HG03064 (cell line): ENCODE measurements around the gene SEBOX.

Experiments
- ATAC-seq: cut with Tn5 transposase; IDR thresholded peaks from one replicate; pipeline ENCODE4 v1.9.1; 2021; ENCODE audit warnings: low read depth; ENCODE audit not compliant: unreplicated experiment

Gene SEBOX

GRCh38 chr17:28394337-28395116, 29.5 kb upstream of the SEBOX start:
- ATAC-seq: no peak

DNA sequence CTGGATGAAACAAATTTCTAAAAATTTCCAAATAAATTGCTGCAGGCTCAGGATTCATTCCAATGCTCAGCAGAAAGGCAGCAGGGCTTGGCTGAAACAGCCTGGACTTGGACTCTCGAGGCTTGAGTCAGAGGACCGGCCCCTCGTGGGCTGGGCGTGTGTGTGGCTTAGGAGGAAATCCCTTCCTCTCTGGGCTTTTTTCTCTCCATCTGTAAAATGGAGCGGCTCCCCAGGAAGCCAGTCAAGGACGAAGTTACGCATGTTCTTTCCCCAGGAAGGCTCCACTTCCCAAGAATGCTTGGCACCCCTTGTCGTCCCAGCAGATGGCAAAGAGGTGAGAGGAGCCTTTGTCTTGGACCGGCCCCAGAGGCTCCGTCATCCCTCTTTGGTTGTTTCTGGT, 27.5 kb upstream of the SEBOX start:
- no peak for ATAC-seq

DNA sequence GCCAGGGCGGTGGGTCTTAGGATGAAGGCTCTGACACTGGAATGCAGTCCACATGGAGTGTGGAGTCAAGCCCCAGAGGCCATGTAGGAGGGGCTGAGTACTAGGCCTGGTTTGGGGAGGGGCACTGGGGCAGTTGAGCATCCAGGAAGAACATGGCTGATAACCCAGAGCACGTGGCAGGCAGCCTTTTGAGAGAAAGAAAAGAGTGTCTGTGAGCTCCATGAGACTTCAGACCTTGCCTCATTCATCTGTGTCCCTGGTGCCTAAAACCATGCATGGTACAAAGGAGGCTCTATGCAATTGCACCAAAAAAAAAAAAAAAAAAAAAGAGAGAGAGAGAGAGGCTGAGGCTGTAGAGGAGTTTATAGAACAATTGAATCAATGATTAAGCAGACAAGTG, 26.4 kb upstream of the SEBOX start:
- no peak for ATAC-seq

GRCh38 chr17:28390984-28391383, 26.0 kb upstream of the SEBOX start:
- ATAC-seq: no peak

DNA sequence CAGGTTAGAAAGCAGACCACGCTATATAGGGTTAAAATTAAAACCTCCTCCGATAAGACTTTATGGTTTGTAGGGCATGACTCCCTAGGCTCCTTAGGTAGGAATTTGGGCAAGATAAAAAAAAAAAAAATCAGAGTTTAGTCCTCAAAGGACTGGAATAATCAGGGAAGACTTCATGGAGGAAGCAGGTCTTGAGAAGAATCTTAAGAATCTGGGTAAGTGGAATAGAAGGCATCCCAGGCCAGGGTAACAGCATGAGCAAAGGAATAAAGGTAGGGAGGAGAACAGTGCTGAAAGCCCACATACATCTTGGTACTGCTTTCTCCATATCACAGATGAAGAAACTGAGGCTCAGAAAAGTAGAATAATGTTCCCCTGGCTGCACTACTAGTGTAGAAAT, 25.6 kb upstream of the SEBOX start:
- no peak for ATAC-seq

DNA sequence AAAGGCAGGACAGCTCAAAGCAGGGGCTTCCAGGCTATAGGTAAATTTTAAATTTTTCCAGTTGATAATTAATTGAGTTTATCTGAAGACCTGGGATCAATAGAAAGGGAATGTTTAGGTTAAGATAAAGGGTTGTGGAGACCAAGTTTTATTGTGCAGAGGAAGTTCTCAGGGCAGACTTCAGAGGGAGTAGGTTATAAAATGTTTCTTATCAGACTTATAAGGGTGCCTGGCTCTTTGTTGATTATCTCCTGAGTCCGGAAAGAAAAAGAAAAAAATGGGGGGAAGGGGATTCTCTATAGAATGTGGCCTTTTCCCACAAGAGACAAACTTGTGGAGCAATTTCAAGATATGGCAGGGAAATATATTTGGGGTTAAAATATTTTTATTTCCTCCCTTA, 25.1 kb upstream of the SEBOX start:
- ATAC-seq: no peak

DNA sequence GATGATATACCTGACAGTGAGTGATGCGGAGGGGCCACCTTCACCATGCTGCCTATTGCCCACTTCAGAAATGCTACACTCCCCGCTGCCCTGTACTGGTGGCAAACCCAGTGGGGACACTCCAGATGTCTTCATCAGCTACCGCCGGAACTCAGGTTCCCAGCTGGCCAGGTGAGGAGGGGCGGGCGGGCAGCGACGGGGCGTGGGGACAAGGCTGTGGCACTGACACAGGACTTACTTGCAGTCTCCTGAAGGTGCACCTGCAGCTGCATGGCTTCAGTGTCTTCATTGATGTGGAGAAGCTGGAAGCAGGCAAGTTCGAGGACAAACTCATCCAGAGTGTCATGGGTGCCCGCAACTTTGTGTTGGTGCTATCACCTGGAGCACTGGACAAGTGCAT, 23.1 kb upstream of the SEBOX start:
- no peak for ATAC-seq

GRCh38 chr17:28386391-28386790, 21.4 kb upstream of the SEBOX start:
- no peak for ATAC-seq

GRCh38 chr17:28385406-28385805, 20.4 kb upstream of the SEBOX start:
- ATAC-seq: no peak

GRCh38 chr17:28385037-28385400, 20.0 kb upstream of the SEBOX start:
- ATAC-seq: no peak

DNA sequence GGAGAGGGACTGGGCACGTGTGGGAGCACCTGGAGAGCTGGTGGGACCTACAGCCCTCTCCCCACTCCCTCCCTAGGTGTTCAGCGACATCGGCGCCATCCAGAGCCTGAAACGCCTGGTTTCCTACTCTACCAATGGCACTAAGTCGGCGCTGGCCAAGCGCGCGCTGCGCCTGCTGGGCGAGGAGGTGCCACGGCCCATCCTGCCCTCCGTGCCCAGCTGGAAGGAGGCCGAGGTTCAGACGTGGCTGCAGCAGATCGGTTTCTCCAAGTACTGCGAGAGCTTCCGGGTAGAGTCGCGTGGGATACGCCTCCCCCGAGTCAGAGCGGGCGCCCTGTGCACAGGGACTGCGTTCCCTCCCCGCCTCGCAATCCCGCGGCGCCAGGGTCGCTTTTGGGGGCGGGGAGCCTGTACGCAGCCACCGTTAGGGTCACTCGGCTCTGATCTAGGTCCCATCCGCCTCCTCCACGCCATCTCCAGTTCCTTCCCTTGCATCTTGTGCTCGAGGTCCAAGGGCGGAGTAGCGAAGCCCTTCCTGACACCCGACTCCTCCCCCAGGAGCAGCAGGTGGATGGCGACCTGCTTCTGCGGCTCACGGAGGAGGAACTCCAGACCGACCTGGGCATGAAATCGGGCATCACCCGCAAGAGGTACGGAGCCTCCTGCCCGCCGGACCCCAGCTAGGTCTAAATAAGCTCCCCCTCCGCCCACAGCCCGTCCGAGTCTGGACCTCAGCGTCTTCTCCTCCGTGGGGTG, 19.5 kb upstream of the SEBOX start:
- ATAC-seq: no peak

DNA sequence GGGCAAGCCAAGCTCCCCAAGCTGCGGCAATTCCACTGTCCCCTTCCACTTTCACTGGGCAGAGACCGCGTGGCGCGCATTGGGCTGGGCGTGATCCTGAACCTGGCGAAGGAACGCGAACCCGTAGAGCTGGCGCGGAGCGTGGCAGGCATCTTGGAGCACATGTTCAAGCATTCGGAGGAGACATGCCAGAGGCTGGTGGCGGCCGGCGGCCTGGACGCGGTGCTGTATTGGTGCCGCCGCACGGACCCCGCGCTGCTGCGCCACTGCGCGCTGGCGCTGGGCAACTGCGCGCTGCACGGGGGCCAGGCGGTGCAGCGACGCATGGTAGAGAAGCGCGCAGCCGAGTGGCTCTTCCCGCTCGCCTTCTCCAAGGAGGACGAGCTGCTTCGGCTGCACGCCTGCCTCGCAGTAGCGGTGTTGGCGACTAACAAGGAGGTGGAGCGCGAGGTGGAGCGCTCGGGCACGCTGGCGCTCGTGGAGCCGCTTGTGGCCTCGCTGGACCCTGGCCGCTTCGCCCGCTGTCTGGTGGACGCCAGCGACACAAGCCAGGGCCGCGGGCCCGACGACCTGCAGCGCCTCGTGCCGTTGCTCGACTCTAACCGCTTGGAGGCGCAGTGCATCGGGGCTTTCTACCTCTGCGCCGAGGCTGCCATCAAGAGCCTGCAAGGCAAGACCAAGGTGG, 16.3 kb upstream of the SEBOX start:
- ATAC-seq: no peak

DNA sequence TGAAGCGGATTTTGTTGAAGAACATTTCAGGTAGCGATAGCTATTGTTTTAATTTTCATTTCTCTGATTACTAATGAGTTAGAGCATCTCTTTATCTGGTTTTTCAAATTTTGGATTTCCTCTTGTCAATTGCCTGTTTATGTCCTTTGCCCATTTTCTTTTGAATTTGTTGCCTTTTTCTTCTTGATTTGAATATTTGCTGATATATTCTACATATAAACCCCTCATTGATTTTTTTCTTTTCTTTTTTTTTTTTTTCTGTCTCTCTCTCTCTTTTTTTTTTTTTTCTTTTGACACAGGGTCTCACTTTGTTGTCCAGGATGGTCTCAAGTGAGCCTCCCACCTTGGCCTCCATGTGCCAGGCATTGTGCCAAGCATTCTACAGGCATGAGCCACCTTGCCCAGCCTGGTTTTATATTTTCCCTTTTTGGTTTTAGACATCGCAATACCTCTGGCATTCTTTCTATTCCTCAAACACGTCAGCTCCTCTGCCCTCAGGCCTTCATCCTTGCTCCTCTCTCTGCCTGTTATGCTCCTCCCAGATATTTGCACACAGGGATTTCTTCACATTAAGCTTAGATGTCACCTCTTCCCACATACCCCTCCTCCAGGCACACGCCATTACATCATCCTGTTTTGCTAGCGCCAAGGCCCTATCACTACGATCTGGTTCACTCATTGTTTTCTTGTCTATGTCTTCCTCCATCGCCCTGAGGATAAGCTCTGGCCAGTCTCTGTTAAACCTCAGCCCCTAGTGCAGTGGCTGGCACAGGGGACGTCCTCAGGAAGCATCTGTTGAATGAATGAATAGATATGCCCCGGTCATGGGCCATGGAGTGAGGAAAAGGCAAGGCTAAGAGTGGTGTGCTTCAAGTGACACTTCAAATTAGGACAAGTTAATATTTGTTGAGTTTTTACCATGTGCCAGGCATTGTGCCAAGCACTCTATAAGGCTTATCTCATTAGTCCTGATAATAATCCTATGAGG, 15.1 kb upstream of the SEBOX start:
- no peak for ATAC-seq

- ATAC-seq: no peak
Observed at GRCh38 chr17:28372945-28373274, 7.9 kb upstream of the SEBOX start.

DNA sequence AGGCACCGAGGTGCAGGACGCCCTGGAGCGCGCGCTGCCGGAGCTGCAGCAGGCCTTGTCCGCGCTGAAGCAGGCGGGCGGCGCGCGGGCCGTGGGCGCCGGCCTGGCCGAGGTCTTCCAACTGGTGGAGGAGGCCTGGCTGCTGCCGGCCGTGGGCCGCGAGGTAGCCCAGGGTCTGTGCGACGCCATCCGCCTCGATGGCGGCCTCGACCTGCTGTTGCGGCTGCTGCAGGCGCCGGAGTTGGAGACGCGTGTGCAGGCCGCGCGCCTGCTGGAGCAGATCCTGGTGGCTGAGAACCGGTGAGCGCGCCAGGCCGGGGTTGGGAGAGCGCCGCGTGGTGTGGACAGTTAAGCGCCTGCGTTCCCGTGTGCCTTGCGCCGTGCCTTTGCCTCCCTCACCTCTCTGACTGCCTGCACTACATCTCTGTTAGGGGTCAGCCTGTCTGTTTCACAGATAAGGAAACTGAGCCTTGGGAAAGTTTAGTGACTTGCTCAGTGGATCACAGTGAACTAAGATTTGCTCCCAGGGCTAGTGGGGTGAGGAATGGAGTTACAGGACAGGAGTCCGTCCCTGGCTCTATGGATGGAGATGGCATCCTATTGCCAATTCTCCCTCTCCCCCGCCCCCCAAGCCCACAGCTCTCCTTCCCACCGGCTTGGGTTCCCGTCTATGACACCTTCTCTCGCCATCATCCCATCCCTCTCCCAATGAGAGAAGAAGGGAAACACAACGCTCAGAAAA, 7.4 kb upstream of the SEBOX start:
- peak; percentile 3 for ATAC-seq

- peak; percentile 74 for ATAC-seq
Observed at GRCh38 chr17:28371245-28372202, 6.5 kb upstream of the SEBOX start, which contains the start of gene SARM1. SARM1 (plus strand) TSS chr17:28371694; CDS start chr17:28372033, 339 bp downstream.

GRCh38 chr17:28370744-28371103, 5.7 kb upstream of the SEBOX start:
- ATAC-seq: no peak

DNA sequence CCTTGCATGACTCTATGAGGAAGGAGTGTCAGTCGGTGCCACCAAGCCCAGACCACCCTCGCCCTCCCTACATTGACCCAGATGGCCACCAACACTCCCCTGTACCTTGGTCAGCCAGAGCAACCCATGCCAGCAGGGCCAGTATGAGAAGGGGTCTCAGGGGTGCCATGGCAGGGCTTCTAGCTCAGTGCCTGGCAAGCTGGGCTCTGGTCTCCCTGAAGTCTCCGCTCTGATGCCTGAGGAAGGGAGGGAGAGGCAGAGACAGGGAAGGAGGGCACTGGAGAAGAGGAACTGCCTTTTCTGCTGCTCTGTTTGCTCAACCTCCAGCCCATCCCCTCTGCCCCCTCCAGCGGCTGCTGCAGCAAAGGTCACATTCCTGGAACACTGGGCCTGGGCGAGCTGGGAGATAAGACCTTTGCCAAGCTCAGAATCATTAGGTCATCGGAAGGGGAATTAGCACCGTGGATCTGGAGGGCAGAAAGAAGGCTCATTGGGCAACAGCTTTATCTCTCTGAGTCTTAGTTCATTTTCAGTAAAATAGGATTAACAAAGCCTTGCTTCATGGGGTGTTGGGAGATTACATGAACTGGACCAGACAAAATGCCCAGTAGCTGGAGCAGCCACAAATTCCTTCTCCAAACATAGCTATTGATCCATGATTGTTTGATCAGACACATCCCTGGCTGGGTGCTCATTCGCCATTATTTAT, 5.2 kb upstream of the SEBOX start, which contains the start of gene VTN:
TSS of gene VTN (minus strand) at position 273 of the 709 bp plus-strand sequence. CDS start at position 169, 104 bp downstream.
- no peak for ATAC-seq
